Measurements from ENCODE around the gene CIZ1.
A peak's percentile ranks its signal among the peaks of the same experiment; 100 is the strongest.

Gene CIZ1

GRCh38 chr9:128163523-128164306 is 27.7 kb downstream of the CIZ1 start:
- H3K9me3 ChIP-seq, result no peaks in the 10 kb centered on the region

DNA sequence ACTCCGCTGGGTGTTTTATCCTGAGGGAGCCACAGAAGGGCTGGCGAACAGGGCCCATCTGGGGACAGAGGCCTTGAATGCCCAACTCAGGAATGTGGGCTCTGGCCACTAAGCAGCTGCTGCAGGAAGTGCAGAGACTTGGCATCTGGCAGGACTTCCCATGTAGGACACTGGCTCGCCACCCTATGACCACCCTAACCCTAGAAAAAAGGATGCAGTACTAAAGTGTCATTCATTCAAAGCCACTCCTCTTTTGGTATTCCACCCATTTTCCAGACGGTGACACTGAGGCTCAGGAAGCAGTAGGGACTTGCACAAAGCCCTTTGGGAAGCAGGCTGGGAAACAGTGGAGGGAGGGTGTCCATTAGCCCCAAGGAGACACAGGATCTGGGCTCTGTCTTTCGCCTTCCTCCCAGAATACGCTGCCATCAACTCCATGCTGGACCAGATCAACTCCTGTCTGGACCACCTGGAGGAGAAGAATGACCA is 28.3 kb downstream of the CIZ1 start:
- TF ChIP-seq, protein P1, sequence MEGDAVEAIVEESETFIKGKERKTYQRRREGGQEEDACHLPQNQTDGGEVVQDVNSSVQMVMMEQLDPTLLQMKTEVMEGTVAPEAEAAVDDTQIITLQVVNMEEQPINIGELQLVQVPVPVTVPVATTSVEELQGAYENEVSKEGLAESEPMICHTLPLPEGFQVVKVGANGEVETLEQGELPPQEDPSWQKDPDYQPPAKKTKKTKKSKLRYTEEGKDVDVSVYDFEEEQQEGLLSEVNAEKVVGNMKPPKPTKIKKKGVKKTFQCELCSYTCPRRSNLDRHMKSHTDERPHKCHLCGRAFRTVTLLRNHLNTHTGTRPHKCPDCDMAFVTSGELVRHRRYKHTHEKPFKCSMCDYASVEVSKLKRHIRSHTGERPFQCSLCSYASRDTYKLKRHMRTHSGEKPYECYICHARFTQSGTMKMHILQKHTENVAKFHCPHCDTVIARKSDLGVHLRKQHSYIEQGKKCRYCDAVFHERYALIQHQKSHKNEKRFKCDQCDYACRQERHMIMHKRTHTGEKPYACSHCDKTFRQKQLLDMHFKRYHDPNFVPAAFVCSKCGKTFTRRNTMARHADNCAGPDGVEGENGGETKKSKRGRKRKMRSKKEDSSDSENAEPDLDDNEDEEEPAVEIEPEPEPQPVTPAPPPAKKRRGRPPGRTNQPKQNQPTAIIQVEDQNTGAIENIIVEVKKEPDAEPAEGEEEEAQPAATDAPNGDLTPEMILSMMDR (IDR thresholded peaks at IDR 0.05), result no peak
- Histone ChIP-seq H3K4me1 (ENCODE audit: control insufficient read depth in 1 of 2, insufficient read depth in 1 of 2, low read depth in 1 of 2, low read length in 1 of 2) (peaks cover 25 to 28% of the 10 kb centered on the region in 2 experiments), H3K9me3 (no peaks in the 10 kb centered on the region), H3K4me3 (ENCODE audit: low read depth in 1 of 2, low read length in 1 of 2) (no peak overlapping the region), H3K36me3 (peaks cover 57% of the 10 kb centered on the region), H3K27me3 (no peaks in the 10 kb centered on the region), H3K27ac (no peak overlapping the region)

More at GRCh38 chr9:128163523-128164306, 27.7 kb downstream of the CIZ1 start:
- Histone ChIP-seq H3K4me3 (ENCODE audit: low read depth in 1 of 2, low read length in 1 of 2) (no peak overlapping the region), H3K27ac (no peak overlapping the region), H3K36me3 (peaks cover 62% of the 10 kb centered on the region), H3K27me3 (no peaks in the 10 kb centered on the region), H3K4me1 (ENCODE audit: control insufficient read depth in 1 of 2, insufficient read depth in 1 of 2, low read depth in 1 of 2, low read length in 1 of 2) (peaks cover 21 to 24% of the 10 kb centered on the region in 2 experiments)
- TF ChIP-seq, protein P1 (IDR thresholded peaks at IDR 0.05), result no peak

DNA sequence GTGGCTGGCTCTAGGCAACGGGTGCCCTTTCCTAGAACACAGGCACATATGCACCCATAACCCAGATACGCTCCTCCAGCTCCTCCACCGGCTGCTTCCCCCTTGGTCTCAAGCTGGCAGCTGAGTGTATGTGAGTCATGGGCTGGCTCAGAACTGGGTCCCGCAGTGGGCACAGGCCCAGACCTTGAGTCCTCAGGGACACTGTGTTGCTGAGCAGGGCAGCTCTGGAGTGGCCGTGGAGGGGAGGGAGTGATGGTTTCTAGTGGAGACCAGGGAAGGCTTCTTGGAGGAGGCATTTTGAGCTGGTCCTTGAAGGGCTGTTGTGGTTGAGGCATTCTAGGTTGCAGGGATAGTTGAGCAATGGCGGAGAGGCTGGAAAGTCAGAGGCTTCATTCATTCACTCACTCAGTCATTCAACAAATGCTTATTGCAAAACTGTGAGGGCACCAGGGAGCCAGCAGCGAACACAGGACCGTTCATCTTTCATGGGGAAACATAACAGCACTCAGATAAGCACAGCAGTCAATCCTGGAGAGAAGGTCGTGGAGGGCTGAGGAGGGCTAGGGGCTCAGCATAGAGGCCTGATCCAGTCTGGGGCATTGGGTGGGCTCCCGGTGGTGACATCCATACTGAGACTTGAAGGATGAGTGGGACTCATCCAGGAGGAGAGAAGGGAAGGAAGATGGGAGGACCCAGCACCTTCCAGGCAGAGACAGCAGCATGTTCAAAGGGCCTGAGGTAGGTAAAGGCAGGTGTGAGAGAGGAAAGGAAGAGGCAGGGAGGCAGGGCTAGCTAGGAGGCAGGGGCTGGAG is 29.0 kb downstream of the CIZ1 start:
- peaks cover 51% of the 10 kb centered on the region for H3K36me3 ChIP-seq

DNA sequence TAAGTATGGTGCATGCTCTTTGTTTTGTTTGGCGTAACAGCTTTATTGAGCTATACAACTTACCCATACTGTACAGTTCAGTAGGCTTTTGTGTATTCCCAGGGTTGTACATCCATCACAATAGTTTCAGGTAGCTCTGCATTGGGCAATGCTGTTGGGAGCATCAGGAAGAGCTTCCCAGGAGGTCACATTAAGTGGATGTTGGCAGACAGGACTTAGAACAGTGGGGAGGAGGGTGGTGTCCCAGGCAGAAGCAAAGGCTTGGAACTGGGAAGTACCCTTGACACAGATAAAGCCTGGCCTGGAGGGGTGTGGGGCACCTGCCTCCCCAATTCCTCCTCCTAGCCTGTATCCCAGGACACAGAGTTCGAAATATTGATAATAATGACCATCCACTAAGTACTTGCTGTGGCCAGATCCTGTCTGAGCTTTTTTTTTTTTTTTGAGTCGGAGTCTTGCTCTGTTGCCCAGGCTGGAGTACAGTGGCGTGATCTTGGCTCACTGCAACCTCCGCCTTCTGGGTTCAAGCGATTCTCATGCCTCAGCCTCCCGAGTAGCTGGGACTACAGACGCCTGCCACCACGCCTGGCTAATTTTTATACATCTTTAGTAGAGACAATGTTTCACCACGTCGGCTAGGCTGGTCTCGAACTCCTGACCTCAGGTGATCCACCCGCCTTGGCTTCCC is 30.0 kb downstream of the CIZ1 start:
- H3K27ac ChIP-seq, result no peak overlapping the region
- H3K4me3 ChIP-seq (ENCODE audit: low read depth in 1 of 2, low read length in 1 of 2), result peak overlapping the region in 1 of 2 experiments; percentile 93
- TF ChIP-seq, protein P1 (IDR thresholded peaks at IDR 0.05), result no peak
- H3K9me3 ChIP-seq, result no peaks in the 10 kb centered on the region
- no peaks in the 10 kb centered on the region for H3K27me3 ChIP-seq
- peaks cover 40% of the 10 kb centered on the region for H3K36me3 ChIP-seq
- H3K4me1 ChIP-seq (ENCODE audit: control insufficient read depth in 1 of 2, insufficient read depth in 1 of 2, low read depth in 1 of 2, low read length in 1 of 2), result peaks cover 25 to 34% of the 10 kb centered on the region in 2 experiments

More for the DNA sequence above, 29.0 kb downstream of the CIZ1 start:
- no peaks in the 10 kb centered on the region for H3K27me3 ChIP-seq
- no peaks in the 10 kb centered on the region for H3K9me3 ChIP-seq
- no peak overlapping the region for H3K4me3 ChIP-seq (ENCODE audit: low read depth in 1 of 2, low read length in 1 of 2)
- TF ChIP-seq, protein P1 (IDR thresholded peaks at IDR 0.05), result no peak
- H3K4me1 ChIP-seq (ENCODE audit: control insufficient read depth in 1 of 2, insufficient read depth in 1 of 2, low read depth in 1 of 2, low read length in 1 of 2), result peaks cover 25 to 30% of the 10 kb centered on the region in 2 experiments
- no peak overlapping the region for H3K27ac ChIP-seq

- no peaks in the 10 kb centered on the region for H3K9me3 ChIP-seq
- no peaks in the 10 kb centered on the region for H3K27me3 ChIP-seq
- H3K27ac ChIP-seq, result peak overlapping the region; percentile 96
- H3K4me1 ChIP-seq (ENCODE audit: control insufficient read depth in 1 of 2, insufficient read depth in 1 of 2, low read depth in 1 of 2, low read length in 1 of 2), result peaks cover 25 to 34% of the 10 kb centered on the region in 2 experiments
- H3K4me3 ChIP-seq (ENCODE audit: low read depth in 1 of 2, low read length in 1 of 2), result peak overlapping the region; percentile 84 to 93
- peaks cover 32% of the 10 kb centered on the region for H3K36me3 ChIP-seq
- TF ChIP-seq, protein P1 (IDR thresholded peaks at IDR 0.05), result no peak
Measured at GRCh38 chr9:128160603-128160987, 30.8 kb downstream of the CIZ1 start.

All from neutrophil (primary cell).